Erythroblast (primary cell): Measurements from ENCODE around the gene NRIP2.

ENCODE experiments used
- GATA1 ChIP-seq: IDR thresholded peaks from 2 replicates; pipeline ENCODE4 v1.6.1; 2011; ENCODE audit warnings: low read depth, mild to moderate bottlenecking, control low read depth, low read length, moderate library complexity
- POLR2A ChIP-seq: IDR thresholded peaks from 2 replicates; pipeline ENCODE4 v1.6.1; 2011; ENCODE audit warnings: mild to moderate bottlenecking, low read length

GRCh38 chr12:2851931-2852330 is 17.1 kb upstream of the NRIP2 start:
- TF ChIP-seq POLR2A (no peak), GATA1 (no peak)
